Cerebellar cortex (tissue), 1 donor: ENCODE results near the gene DCAF4.

Experiments used
- DNase-seq: peaks from one replicate; pipeline ENCODE4 v3.0.0-alpha.2; 2015; ENCODE audit warnings: low spot score

The DCAF4 gene

DNA sequence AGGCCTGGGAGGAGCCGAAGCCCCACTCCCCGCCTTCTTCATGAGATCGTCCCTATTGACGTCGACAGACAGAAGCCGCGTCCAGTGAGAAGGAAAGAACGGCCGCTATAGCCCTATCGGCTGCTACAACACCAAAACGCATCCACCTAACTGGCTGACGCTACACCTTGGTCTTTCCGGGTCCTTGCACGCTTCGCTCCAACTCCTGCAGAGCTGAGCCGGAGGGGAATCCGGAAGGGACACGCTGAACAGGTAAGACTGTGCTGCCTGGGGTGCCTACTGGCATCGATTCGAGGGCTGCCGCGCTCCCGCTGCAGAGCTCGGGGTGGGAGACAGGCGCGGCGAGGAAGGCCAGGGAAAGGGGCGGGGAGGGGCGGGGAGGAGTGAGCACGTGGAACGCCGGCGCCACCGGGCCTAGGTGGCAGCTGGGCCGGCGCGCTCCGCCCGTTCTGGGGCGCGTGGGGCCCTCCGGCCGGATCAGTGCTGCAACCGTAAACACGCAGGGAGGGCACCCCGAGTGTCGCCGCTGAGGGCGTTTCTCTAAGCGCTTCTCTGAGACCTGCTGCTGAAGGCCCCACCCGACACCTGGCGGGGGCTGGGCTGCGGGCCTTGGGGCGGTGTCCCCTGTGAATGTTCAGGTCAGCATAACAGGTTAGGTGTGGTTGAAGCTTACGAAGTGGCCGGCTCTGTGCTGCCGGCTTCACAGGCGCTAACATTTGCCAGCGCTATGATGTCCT lies at the start of gene DCAF4:
Gene DCAF4 (plus strand): TSS at position 173 of the 737 bp plus-strand sequence. CDS start 11,515 bp downstream, outside the sequence.
- DNase-seq: peak; percentile 99

GRCh38 chr14:72876710-72877063 lies 49.6 kb upstream of the DCAF4 start:
- DNase-seq: no peak

DNA sequence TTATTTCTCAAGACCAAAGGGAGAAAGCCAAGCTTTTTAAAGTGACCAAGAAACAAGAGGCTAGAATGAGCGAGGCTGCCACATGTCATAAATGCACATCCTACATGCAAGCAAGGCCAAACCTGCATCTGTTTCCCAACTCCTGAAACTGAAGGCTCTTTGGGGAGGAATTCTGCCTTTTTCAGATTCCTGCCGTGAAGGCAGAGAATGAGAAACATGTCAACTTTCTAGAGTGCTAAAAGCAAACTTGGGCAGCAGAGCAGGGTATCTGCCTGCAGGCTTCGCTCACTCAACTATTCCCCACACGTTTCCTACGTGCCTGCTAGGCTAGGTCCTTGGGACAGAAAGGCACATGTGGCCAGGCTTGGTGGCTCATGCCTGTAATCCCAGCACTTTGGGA lies 47.5 kb upstream of the DCAF4 start:
- DNase-seq: no peak

GRCh38 chr14:72879431-72879830 lies 46.8 kb upstream of the DCAF4 start:
- DNase-seq: no peak

DNA sequence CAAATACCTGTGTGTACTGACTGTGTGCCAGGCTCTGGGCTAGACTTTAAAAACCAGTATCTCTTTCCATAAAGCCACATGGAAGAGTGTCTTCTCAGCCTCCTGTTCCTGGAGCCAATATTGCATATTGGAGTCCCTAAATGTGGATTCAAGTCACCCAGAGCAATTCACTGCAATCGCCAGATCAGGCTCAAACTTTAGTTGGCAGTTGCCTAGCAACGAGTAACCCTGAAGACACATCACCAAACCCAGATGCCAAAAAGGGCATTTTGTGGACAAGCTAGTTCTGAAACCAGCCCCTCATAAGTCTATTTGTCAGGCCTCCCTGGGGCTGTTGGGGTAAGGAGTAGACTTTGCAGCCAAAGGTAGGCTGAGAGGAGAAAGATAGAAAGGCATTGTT lies 46.1 kb upstream of the DCAF4 start:
- no peak for DNase-seq

- no peak for DNase-seq
Observed at GRCh38 chr14:72880820-72881219, 45.4 kb upstream of the DCAF4 start.

- no peak for DNase-seq
Observed at GRCh38 chr14:72881543-72881942, 44.7 kb upstream of the DCAF4 start.

DNA sequence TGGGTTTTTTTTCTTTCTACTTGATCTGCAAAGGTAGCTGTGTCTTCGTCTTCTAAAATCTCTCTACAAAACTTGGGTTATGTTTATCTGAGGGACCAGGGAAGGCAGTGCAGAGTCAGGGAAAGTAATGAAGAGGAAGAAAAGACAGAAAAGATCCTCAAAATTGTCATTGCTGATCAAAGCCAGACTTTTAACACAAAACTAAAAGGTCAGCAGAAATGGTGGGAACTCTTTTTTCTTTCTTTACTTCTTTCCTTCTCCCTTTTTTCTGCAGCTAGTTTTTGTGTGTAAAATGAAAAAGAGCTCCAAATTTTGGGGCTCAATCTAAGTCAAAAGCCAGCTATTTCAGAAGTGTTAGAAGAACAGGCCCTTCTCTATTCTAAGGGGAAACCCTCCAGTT lies 44.2 kb upstream of the DCAF4 start:
- DNase-seq: no peak

DNA sequence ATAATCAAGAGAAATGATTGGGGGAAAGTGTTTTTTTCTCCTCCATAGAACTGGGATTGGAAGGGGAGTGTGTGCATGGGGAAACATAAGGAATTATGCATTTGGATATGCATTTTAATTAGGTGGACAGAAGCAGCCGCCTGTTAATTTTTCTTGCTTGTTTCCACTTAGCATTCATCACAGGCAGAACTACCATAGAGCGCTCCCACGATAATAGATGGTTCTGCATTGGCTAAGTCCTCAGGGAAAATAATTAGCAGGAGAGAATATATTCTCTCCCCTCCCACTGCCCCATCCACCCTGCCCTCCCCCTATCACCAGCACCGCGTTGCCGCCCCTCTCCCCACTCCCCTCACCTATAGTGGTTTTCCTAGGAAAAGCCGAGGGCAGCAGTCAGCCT lies 43.8 kb upstream of the DCAF4 start:
- no peak for DNase-seq

- DNase-seq: no peak
Observed at GRCh38 chr14:72883109-72883508, 43.2 kb upstream of the DCAF4 start.

DNA sequence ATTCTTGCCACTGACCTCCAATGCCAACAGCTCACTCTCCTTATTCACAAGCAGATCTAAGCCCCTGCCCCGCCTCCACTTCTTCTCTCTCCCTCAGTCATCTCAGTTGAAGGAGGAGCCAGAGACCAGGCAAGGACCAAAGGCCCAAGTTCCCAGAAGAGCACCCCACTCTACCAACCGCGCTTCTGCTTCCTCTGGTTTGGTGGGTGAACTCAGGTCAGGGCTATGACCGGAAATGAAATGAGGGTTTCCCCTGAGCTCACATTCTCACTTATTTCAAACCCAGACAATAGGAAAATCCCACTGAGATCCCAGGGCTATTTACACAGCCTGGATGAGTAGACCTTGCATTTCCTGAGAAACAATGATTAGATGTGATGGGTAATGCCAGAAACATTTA lies 42.3 kb upstream of the DCAF4 start:
- no peak for DNase-seq

- DNase-seq: no peak
Observed at GRCh38 chr14:72884386-72884785, 41.9 kb upstream of the DCAF4 start.

DNA sequence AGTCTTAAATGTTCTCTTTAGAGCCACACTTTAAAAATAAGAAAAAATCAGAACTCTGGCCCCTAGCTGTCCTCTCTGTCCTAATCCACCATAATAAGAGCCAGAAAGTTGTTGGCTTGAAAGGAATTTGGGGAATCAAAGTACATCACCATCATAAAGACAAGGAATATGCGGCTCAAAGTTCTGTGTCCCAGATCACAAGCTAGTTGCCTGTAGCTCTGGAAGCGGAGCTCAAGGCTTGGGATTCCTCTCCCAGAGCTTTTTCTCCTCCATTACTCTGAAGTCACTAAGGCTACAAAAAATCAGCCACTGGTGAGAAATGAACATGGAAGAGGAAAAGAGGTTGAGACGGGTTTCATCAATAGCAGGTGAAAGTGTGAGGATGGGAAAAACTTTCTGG lies 38.8 kb upstream of the DCAF4 start:
- no peak for DNase-seq

DNA sequence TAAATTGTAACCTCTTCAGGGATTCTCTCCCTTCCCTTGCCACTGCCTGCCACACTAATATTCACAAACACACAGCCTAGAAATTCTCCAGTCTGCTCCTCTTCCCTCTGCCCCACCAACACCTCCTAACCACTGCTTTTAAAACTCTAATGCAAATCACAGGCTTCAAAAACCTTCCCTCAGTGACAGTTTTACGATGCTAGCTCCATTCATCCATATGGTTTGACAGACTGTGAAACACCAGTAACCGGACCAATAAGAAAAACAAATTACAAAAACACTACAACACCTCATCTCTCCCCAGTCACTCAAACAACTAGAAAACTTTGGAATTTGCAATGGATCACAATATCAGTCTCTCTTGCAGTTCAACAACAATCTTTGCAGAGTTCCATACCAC lies 38.1 kb upstream of the DCAF4 start:
- DNase-seq: no peak

DNA sequence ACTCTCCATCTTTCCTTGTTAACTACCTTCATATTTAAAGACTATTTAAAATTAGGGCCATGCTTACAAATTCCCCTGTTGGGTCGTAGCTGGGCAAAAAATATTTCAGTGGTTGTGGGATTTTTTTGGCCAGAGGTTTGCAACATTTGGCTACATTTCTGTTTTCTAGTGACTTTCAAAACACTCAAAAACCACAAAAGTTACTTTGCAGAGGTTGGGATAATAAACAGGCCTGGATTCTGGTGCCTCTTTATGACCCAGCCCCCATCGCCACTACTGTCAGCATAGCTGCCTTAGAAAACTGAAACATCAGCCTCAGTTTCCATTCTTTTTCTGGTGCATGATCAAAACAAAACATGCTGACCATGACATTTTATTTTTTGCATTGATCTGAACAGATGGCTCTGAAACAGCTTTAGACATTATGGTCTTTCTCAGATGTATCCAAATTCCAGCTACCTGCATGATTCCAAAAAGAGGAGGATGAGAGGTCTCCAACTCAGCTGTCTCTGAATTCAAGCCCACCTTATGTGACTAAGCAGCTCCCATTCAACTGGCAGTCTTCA lies 37.5 kb upstream of the DCAF4 start:
- DNase-seq: no peak

DNA sequence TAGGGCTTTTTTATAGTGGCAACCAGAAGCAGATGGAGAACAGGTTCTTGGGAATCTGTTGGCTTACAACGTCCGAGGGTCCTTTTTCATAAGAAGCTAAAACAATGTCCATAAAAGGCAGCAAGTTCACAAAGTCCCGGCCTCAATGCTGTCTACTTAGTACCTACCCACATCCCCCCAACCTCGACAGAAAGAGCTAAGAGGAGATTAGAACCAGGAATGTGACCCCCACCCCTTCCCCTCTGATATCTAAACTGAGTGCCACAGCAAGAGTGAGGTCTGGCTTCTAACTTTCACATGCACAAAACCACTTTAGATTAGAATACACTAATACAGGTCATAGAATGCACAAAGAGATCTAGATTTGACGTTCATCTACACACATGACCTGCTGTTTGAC lies 36.9 kb upstream of the DCAF4 start:
- DNase-seq: no peak

GRCh38 chr14:72891666-72892102 lies 34.6 kb upstream of the DCAF4 start:
- DNase-seq: no peak

DNA sequence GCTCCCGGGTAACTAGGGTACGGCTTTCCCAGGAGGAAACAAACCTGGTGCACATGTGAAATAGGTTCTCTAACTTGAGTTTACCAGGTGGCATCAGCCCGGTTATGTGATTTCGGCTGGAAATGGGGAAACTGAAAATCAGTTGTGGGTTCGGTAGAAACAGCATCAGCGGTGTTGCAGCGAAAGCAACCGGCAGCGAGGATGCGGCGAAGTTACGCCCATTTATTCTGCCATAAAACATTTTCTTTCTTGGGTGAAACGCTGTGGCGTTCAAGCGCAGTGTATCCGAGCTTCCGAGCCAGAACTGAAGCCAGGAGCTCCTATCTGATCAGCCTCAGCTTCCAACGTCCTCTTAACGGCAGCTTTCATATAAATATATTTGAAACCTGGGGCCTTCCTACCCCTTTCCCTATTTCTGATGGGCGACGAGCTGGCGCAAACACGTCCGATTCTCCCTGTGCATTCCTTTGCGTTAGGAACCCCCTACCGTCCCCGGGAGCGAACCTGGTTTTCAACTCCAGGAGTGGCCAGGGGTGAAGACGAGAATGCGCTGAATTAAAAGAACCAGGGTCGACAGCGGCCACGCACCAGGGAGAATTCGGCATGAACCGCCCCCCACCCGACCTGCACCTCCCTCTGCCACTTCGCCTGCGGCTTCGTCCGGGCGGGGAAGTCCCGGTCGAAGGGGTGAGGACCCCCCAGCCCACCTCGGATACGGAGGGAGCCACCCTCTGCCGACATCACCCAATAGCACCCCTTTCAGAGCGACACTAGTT lies 34.0 kb upstream of the DCAF4 start:
- DNase-seq: peak; percentile 37

- peak; percentile 45 for DNase-seq
Observed at GRCh38 chr14:72892879-72893635, 33.2 kb upstream of the DCAF4 start.

- DNase-seq: peak; percentile 98
Observed at GRCh38 chr14:72893636-72894322, 32.5 kb upstream of the DCAF4 start, which contains the start of gene DPF3. Gene DPF3, minus strand, starts transcription at chr14:72894101. Its CDS starts 13 bp downstream, at chr14:72894088.

- no peak for DNase-seq
Observed at GRCh38 chr14:72894323-72894622, 32.0 kb upstream of the DCAF4 start.
